ENCODE results near the gene GPR160.

DNA sequence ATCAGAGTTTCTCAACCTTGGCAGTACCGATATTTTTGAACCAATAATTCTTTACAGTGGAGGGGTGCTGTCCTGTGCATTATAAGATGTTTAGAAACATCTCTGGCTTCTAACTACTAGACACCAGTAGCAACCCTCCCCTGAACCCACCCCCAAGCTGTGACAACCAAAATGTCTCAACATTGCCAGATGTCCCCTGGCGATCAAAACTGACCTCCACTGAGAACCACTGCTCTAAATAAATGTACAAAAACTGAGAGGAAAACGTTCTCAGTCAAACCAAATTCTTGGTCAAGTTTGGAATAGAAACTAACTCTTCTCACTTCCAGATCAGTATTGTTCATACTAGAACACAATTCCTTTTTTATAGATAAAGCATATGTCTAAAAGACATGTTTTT is 58.5 kb downstream of the GPR160 start:
- no peak for TF ChIP-seq CTCF (IDR thresholded peaks at IDR 0.05 in 4 of 5, conservative IDR thresholded peaks at IDR 0.05 in 1 of 5)
- no peak for TF ChIP-seq POLR2A (IDR thresholded peaks at IDR 0.05)
